Fibroblast of lung (primary cell): ENCODE measurements around the gene FAP.

Experiments used
- CTCF ChIP-seq, 2 donors: IDR thresholded peaks in 1 of 2; conservative IDR thresholded peaks in 1 of 2; 1 replicate in 1 of 2; 2 replicates in 1 of 2; pipeline ENCODE4 v1.5.1; 2011 to 2012; ENCODE audit warnings: low read length in 2 of 2, control low read depth in 1 of 2, inconsistent platforms in 1 of 2, low read depth in 1 of 2, mild to moderate bottlenecking in 1 of 2
- EZH2 ChIP-seq: IDR thresholded peaks from 2 replicates; pipeline ENCODE4 v1.5.1; 2012; ENCODE audit warnings: low read length, control low read depth, mild to moderate bottlenecking; ENCODE audit errors: missing control alignments

- TF ChIP-seq CTCF (conservative IDR thresholded peaks at IDR 0.05 in 1 of 2, IDR thresholded peaks at IDR 0.05 in 1 of 2; ENCODE audit: low read depth in 1 of 2, low read length in 2 of 2) (no peak), EZH2 (no peak)
Observed at GRCh38 chr2:162282765-162283425, 39.6 kb upstream of the FAP start.
